ENCODE measurements around the gene SLC25A43.

Gene SLC25A43

GRCh38 chrX:119393144-119393543 lies 6.0 kb upstream of the SLC25A43 start:
- no peak for TF ChIP-seq CTCF (IDR thresholded peaks at IDR 0.05; ENCODE audit: borderline replicate concordance, insufficient read depth, low read depth, low read length)
- no peak overlapping the region for H3K4me3 ChIP-seq (ENCODE audit: low read depth, low read length)

GRCh38 chrX:119398587-119398973 lies 556 bp upstream of the SLC25A43 start:
- peak overlapping the region; percentile 78 for H3K4me3 ChIP-seq (ENCODE audit: low read depth, low read length)
- no peak for TF ChIP-seq CTCF (IDR thresholded peaks at IDR 0.05; ENCODE audit: borderline replicate concordance, insufficient read depth, low read depth, low read length)

GRCh38 chrX:119399772-119400101 lies 601 bp downstream of the SLC25A43 start:
- peak overlapping the region; percentile 78 for H3K4me3 ChIP-seq (ENCODE audit: low read depth, low read length)
- TF ChIP-seq CTCF (IDR thresholded peaks at IDR 0.05; ENCODE audit: borderline replicate concordance, insufficient read depth, low read depth, low read length), result no peak

- TF ChIP-seq CTCF (IDR thresholded peaks at IDR 0.05; ENCODE audit: borderline replicate concordance, insufficient read depth, low read depth, low read length), result no peak
- H3K4me3 ChIP-seq (ENCODE audit: low read depth, low read length), result no peak overlapping the region
Observed at GRCh38 chrX:119401569-119401968, 2.4 kb downstream of the SLC25A43 start.

GRCh38 chrX:119402588-119402987 lies 3.5 kb downstream of the SLC25A43 start:
- no peak for TF ChIP-seq CTCF (IDR thresholded peaks at IDR 0.05; ENCODE audit: borderline replicate concordance, insufficient read depth, low read depth, low read length)
- no peak overlapping the region for H3K4me3 ChIP-seq (ENCODE audit: low read depth, low read length)

GRCh38 chrX:119406776-119407175 lies 7.6 kb downstream of the SLC25A43 start:
- no peak for TF ChIP-seq CTCF (IDR thresholded peaks at IDR 0.05; ENCODE audit: borderline replicate concordance, insufficient read depth, low read depth, low read length)
- no peak overlapping the region for H3K4me3 ChIP-seq (ENCODE audit: low read depth, low read length)

GRCh38 chrX:119407681-119408080 lies 8.5 kb downstream of the SLC25A43 start:
- TF ChIP-seq CTCF (IDR thresholded peaks at IDR 0.05; ENCODE audit: borderline replicate concordance, insufficient read depth, low read depth, low read length), result no peak
- H3K4me3 ChIP-seq (ENCODE audit: low read depth, low read length), result no peak overlapping the region
